GM12891 (cell line): ENCODE data around the gene OTOS.

ENCODE experiments used
- DNase-seq: peaks from one replicate; pipeline ENCODE4 v3.0.0; 2011; ENCODE audit warnings: low spot score; ENCODE audit not compliant: insufficient read length
- FAIRE-seq: peaks from 2 replicates; lab custom pipeline; 2011; peaks lifted over from hg19 to GRCh38; lab: Jason Lieb, UNC
- PAX5 ChIP-seq: IDR thresholded peaks from 2 replicates; pipeline ENCODE4 v1.6.1; 2011; ENCODE audit warnings: low read length, moderate library complexity, mild to moderate bottlenecking; ENCODE audit not compliant: insufficient read depth, severe bottlenecking
- POLR2A ChIP-seq: IDR thresholded peaks from 2 replicates; pipeline ENCODE4 v1.6.1; 2011; ENCODE audit warnings: low read depth, low read length, control low read depth
- POLR2AphosphoS5 ChIP-seq: IDR thresholded peaks from 2 replicates; pipeline ENCODE4 v1.6.1; 2011; ENCODE audit warnings: low read depth, low read length, control low read depth
- POU2F2 ChIP-seq: IDR thresholded peaks from 2 replicates; pipeline ENCODE4 v1.6.1; 2011; ENCODE audit warnings: low read depth, mild to moderate bottlenecking, control low read depth, low read length, moderate library complexity
- SPI1 ChIP-seq: IDR thresholded peaks from 2 replicates; pipeline ENCODE4 v1.6.1; 2011; ENCODE audit warnings: low read depth, low read length, control low read depth
- TAF1 ChIP-seq: IDR thresholded peaks from 2 replicates; pipeline ENCODE4 v1.6.1; 2011; ENCODE audit warnings: low read depth, low read length, control low read depth

OTOS gene

DNA sequence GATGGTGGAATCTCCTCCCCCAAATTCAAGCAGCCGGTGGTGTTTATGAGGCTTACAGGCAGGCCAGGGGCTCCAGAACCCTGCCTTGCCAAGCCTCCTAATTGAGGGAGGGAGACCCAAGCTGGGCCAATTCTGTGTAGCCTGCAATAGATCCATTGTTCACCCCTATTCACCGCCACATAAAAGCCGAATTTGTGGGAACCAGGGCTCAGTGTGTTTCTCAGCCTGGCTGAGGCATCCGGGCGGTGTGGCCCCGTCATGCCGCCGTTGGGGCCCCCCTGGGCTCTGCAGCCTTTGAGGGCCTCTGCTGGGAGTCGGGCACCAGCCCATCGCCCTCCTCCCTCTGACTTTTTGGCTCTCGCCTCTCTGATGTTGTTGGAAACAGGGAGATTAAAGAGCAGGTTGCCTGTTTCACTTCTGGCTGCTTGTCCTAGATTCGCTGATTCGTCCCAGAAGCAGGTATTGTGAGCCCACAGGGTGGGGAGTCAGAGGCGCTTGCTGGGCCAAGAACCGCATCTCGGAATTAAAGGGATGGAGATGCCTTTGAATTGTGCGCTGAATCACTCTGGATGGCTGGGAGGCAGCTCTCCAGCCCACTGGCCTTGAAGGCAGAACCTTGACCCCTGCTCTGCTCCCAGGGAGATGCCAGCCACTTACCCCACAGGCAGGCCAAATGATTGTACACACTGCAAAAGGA is 14.7 kb upstream of the OTOS start:
- TF ChIP-seq TAF1: no peak
- TF ChIP-seq POLR2AphosphoS5: no peak
- TF ChIP-seq POLR2A: no peak
- TF ChIP-seq POU2F2: no peak
- no peak for TF ChIP-seq SPI1
- DNase-seq (no peak), FAIRE-seq (no peak)

DNA sequence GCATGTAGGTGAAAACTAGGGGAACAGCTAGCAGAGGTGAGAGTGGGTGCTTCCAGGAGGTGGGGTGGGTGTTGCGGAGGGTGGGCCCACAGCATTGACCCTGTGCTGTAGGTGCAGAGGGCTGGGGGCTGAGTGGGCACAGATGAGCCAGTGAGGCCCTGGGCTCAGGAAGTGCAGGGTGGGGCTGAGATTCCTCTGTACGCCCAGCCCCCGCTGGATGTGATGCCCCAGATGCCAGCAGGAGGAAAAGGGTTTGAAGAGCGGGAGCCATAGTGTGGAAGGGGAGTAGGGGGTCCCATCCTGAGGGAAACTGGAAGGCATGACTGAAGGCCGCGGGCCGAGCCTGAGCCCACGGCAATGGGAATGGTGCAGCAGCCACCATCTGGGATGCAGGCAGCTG is 14.1 kb upstream of the OTOS start:
- no peak for FAIRE-seq
- DNase-seq: no peak
- TF ChIP-seq PAX5: no peak
- TF ChIP-seq POLR2A: no peak
- no peak for TF ChIP-seq SPI1
- no peak for TF ChIP-seq POLR2AphosphoS5
- no peak for TF ChIP-seq POU2F2
- no peak for TF ChIP-seq TAF1

GRCh38 chr2:240153418-240153817 is 13.0 kb upstream of the OTOS start:
- DNase-seq (no peak), FAIRE-seq (no peak)
- TF ChIP-seq POLR2A: no peak
- no peak for TF ChIP-seq TAF1
- no peak for TF ChIP-seq SPI1
- no peak for TF ChIP-seq POU2F2
- TF ChIP-seq POLR2AphosphoS5: no peak
- TF ChIP-seq PAX5: no peak

- no peak for DNase-seq
- no peak for FAIRE-seq
- no peak for TF ChIP-seq POLR2AphosphoS5
- TF ChIP-seq PAX5: no peak
- TF ChIP-seq POLR2A: no peak
- TF ChIP-seq POU2F2: no peak
- no peak for TF ChIP-seq SPI1
These were observed 11.1 kb upstream of the OTOS start for GRCh38 chr2:240151477-240152031.

DNA sequence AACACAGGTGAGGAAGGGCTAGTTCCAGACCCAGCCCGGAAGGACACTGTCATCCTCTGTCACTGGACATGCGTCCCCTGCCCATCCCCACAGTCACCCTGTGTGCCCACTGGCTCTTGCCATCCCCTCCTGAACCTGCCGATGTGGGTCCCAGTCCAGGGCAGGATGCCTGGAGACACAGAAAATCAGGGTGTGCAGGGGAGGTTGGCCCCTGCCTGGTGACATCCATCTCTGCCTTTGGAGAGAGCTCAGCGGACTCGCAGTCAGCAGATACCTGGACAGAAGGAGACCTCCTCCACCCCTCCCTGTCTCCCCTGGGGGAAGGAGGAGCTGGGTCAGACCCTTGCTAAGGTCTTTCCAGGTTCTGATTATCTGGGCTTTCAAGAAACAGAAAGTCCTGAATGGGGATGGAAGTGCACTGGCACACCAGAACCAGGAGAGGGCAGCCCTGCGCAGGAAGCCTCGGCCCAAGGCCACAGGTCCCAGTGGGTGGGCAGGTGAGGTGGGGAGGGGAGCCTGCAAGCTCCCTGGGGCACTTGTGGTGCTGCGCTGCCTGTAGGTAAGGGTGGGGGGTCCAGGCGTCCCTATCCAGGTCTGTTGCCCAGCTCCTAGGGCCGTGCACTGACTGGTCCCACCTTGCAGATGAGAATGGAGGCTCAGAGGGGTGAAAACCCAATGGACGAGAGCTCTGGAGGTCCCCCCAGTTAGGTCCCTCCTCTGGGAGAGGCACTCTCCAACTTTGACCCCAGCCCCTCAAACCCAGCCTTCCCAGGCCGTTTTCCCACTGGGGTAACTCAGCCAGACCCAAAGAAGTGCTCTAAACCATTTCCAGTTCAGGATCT is 9.7 kb upstream of the OTOS start:
- TF ChIP-seq TAF1 (no peak), PAX5 (no peak), POLR2AphosphoS5 (no peak), SPI1 (no peak), POU2F2 (no peak), POLR2A (no peak)
- no peak for FAIRE-seq
- peak; percentile 76 for DNase-seq

DNA sequence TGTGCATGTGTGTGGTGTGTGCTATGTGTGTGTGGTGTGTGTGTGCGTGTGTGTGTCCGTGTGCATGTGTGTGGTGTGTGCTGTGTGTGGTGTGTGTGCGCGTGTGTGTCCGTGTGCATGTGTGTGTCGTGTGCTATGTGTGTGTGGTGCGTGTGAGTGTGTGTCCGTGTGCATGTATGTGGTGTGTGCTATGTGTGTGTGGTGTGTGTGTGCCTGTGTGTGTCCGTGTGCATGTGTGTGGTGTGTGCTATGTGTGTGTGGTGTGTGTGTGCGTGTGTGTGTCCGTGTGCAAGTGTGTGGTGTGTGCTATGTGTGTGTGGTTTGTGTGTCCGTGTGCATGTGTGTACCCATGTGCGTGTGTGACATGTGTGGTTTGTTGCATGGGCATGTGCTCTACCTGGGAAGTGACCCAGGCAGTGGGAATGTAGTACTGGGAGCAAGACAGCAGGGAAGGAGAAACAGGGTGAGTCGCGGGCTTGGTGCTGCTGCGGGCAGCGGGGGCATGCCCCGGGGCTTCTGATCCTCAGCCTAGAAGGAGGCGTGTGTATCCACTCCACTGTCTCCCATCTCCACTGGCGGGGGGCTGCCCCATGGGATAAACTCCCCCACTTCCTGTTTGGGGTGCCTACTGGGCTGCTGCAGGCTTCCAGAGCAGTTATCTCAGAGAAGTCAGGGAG is 7.6 kb upstream of the OTOS start:
- TF ChIP-seq POLR2AphosphoS5: no peak
- DNase-seq (no peak), FAIRE-seq (peak; percentile 89)

GRCh38 chr2:240147382-240147781 is 6.9 kb upstream of the OTOS start:
- TF ChIP-seq PAX5 (no peak), POLR2AphosphoS5 (no peak), SPI1 (no peak), TAF1 (no peak), POLR2A (no peak), POU2F2 (no peak)
- DNase-seq: no peak
- no peak for FAIRE-seq

GRCh38 chr2:240146627-240147278 is 6.3 kb upstream of the OTOS start:
- TF ChIP-seq POLR2AphosphoS5 (no peak), PAX5 (no peak), TAF1 (no peak), POLR2A (no peak), SPI1 (no peak), POU2F2 (no peak)
- FAIRE-seq (no peak), DNase-seq (no peak)
